ENCODE data around the gene CACNA1I.

The CACNA1I gene

DNA sequence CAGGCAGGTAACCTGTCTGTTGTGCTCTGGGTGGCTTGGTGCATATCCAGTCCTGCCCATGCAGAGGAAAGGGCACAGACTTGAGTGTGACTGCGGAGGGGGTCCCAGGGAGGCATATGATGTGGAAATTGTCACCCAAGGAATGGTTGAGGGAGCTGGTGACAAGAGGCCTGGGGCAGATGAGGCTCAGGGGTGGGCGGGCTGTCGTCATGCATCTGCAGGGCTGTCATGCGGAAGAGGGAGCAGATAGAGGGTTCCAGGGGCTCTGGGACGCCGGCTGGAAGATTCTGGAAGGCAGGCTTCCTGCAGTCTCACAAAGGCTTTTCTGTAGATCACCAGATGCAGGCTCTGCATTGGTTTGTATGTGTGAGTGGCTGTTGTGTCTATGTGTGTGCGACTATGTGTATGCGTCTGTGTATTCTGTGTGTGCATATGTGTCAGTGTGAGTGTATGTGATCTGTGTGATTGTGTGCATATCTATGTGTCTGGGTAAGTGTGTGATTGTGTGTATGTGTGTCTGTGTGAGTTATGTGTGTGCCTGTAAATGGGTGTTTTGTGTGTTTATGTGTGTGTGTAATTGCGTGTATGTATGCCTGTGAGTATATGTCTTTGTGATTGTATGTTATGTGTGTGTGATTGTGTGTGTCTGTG, 7.6 kb upstream of the CACNA1I start:
- TF ChIP-seq, protein P1, sequence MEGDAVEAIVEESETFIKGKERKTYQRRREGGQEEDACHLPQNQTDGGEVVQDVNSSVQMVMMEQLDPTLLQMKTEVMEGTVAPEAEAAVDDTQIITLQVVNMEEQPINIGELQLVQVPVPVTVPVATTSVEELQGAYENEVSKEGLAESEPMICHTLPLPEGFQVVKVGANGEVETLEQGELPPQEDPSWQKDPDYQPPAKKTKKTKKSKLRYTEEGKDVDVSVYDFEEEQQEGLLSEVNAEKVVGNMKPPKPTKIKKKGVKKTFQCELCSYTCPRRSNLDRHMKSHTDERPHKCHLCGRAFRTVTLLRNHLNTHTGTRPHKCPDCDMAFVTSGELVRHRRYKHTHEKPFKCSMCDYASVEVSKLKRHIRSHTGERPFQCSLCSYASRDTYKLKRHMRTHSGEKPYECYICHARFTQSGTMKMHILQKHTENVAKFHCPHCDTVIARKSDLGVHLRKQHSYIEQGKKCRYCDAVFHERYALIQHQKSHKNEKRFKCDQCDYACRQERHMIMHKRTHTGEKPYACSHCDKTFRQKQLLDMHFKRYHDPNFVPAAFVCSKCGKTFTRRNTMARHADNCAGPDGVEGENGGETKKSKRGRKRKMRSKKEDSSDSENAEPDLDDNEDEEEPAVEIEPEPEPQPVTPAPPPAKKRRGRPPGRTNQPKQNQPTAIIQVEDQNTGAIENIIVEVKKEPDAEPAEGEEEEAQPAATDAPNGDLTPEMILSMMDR (conservative IDR thresholded peaks at IDR 0.05), result no peak
- no peak for TF ChIP-seq ZFX (IDR thresholded peaks at IDR 0.05)
- H3K27ac ChIP-seq, result no peak overlapping the region

- no peak overlapping the region for H3K27ac ChIP-seq
- TF ChIP-seq, protein P1 (conservative IDR thresholded peaks at IDR 0.05), result no peak
- no peak for TF ChIP-seq ZFX (IDR thresholded peaks at IDR 0.05)
Observed at GRCh38 chr22:39563571-39564428, 6.8 kb upstream of the CACNA1I start.

- no peak overlapping the region for H3K27ac ChIP-seq
- TF ChIP-seq ZFX (IDR thresholded peaks at IDR 0.05), result no peak
- TF ChIP-seq, protein P1 (conservative IDR thresholded peaks at IDR 0.05), result no peak
Observed at GRCh38 chr22:39565414-39565944, 5.1 kb upstream of the CACNA1I start.

GRCh38 chr22:39567135-39567946, 3.2 kb upstream of the CACNA1I start:
- no peak for TF ChIP-seq ZFX (IDR thresholded peaks at IDR 0.05)
- TF ChIP-seq, protein P1 (conservative IDR thresholded peaks at IDR 0.05), result no peak
- H3K27ac ChIP-seq, result no peak overlapping the region

- H3K27ac ChIP-seq, result no peak overlapping the region
- TF ChIP-seq, protein P1 (conservative IDR thresholded peaks at IDR 0.05), result no peak
- no peak for TF ChIP-seq ZFX (IDR thresholded peaks at IDR 0.05)
Observed at GRCh38 chr22:39568278-39568981, 2.1 kb upstream of the CACNA1I start.

DNA sequence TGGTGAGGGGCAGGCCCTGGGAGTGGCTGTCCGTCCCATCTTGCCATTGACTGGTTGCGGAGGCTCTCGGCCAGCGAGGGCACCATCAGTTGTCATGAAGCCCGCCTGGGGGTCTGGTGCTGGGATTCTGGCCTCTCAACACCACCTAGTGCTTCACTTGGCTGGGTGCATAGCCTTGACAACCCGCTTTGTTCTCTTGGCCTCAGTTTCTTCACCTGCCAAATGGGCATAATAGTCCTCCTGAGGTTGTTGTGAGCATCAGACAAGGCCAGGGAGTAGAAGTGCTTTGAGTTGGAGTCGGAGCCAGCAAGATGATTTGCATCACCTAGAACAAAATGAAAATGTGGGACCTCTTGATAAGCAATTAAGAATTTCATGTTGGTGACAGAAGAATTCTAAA, 1.5 kb upstream of the CACNA1I start:
- TF ChIP-seq ZFX (IDR thresholded peaks at IDR 0.05), result no peak
- TF ChIP-seq, protein P1 (conservative IDR thresholded peaks at IDR 0.05), result no peak
- no peak overlapping the region for H3K27ac ChIP-seq
